Type B pancreatic cell (in vitro differentiated cells): ENCODE data around the gene MCUB. TPM values are rescaled to one million over a fixed set of nuclear protein-coding genes. Genes with fewer than 3 reads are reported as not detected.

ENCODE experiments used
- DNase-seq: peaks from one replicate; pipeline ENCODE4 v3.0.0; 2021; ENCODE audit warnings: mixed read lengths; ENCODE audit not compliant: unreplicated experiment; ENCODE audit errors: extremely low spot score
- H3K27ac Mint-ChIP-seq: 2 replicates; pipeline ENCODE4 v1.8.0; 2021; ENCODE audit warnings: mild to moderate bottlenecking, mixed read lengths
- H3K27me3 Mint-ChIP-seq: 2 replicates; pipeline ENCODE4 v1.8.0; 2021; ENCODE audit warnings: mixed read lengths
- H3K36me3 Mint-ChIP-seq: 2 replicates; pipeline ENCODE4 v1.8.0; 2021; ENCODE audit warnings: mixed read lengths
- H3K4me1 Mint-ChIP-seq: one replicate; pipeline ENCODE4 v1.8.0; 2021; ENCODE audit warnings: mixed read lengths; ENCODE audit not compliant: unreplicated experiment
- H3K4me3 Mint-ChIP-seq: 2 replicates; pipeline ENCODE4 v1.8.0; 2021; ENCODE audit warnings: mild to moderate bottlenecking, mixed read lengths
- H3K9me3 Mint-ChIP-seq: 2 replicates; pipeline ENCODE4 v1.8.0; 2021; ENCODE audit warnings: mixed read lengths
- total RNA-seq: library from RNA; stranded (reverse); gene quantifications from 2 replicates; pipeline ENCODE4 v1.2.1, GENCODE V29; 2021; ENCODE audit warnings: low replicate concordance
- TF ChIP-seq, protein P1 (sequence below): fragments of 200-600 bp; sonication (generic); conservative IDR thresholded peaks from 2 replicates; pipeline ENCODE4 v1.5.0; 2021; ENCODE audit warnings: antibody characterized with exemption, mild to moderate bottlenecking

The MCUB gene
- total RNA-seq, 1 donor from 2014 or later: 10.1 TPM

DNA sequence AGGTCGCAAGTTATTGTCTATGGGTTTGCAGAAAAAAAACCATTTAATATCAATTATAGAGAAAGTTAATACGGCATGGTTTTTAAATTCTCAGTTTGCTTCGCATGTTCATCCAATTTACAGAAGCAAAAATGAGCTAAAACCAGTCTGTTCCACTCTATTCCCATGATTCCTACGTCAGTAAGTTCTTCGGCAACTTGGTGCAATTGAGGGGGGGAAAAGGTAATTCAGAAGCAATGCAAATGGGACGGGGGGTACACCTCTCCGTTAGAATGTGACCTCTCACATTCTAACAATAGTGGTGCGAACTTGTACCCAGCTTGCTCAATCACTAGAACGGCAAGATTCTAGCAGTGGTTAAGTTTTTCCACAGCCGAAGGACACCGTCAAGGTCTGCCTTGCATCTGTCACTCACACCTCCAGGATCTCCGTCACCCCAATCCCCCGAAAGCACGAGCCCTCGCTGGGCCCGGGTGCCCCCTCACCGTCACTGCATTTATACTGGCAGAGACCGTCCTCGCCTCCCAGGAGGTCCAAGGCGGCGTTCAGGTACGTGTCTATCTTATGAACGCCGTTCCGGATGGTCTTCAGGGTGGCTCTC, 169.2 kb downstream of the MCUB start:
- peak overlapping the region; percentile 74 for H3K27ac Mint-ChIP-seq

DNA sequence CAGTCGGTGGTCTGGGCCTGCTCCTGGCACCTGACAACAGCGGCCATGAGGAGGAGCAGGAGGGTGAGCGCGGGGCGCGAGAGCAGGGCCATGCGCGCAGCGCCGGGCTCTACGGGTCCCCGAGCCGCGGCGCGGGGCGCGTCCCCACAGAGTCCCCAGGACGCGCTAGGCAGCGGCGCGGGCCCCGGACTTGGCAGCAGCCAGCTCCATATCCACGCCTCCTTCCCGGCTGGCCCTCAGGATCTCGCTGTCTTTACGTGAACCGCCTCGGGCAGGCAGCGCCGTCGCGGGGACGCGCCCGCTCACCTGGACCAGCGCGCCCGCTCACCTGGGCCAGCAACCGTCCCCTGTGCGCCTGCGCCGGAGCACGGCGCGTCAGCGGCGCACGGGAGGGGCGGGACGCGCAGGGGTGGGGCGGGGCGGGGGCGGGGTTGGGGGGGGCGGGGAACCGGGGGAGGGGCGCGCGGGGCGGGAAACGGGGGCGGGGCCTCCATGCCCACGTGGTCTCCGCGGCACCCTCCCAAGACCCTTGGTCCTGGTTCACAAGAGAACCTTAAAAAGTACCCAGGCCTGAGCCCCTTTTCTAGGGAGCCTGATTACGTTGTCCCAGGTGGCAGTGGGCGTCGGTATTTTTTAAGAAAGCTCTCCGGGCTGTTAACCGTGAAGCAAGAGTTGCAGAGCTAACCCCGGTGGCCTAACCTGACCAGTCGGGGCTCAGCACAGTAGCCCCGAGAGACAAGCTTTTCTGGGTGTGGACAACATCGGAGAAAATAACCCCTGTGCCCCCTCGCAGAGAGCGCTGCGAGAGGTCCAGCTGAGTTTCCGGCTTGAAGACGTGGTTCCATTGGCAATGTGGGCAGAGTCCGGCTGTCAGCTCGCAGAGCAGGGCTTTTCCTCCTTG, 169.9 kb downstream of the MCUB start, which contains the start of gene PLA2G12A:
PLA2G12A (minus strand) TSS at position 353 of the 901 bp plus-strand sequence; CDS start at position 92, 261 bp downstream.
- Mint-ChIP-seq H3K9me3 (no peaks in the 10 kb centered on the region), H3K27ac (peak within 1 kb of the TSS; percentile 86), H3K27me3 (no peaks in the 10 kb centered on the region), H3K36me3 (peaks cover 13% of the 10 kb centered on the region), H3K4me3 (peak within 1 kb of the TSS; percentile 95), H3K4me1 (peaks cover 19% of the 10 kb centered on the region)
- TF ChIP-seq, protein P1, sequence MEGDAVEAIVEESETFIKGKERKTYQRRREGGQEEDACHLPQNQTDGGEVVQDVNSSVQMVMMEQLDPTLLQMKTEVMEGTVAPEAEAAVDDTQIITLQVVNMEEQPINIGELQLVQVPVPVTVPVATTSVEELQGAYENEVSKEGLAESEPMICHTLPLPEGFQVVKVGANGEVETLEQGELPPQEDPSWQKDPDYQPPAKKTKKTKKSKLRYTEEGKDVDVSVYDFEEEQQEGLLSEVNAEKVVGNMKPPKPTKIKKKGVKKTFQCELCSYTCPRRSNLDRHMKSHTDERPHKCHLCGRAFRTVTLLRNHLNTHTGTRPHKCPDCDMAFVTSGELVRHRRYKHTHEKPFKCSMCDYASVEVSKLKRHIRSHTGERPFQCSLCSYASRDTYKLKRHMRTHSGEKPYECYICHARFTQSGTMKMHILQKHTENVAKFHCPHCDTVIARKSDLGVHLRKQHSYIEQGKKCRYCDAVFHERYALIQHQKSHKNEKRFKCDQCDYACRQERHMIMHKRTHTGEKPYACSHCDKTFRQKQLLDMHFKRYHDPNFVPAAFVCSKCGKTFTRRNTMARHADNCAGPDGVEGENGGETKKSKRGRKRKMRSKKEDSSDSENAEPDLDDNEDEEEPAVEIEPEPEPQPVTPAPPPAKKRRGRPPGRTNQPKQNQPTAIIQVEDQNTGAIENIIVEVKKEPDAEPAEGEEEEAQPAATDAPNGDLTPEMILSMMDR: no peak
- DNase-seq: peak; percentile 89

More for the DNA sequence above, 169.2 kb downstream of the MCUB start:
- TF ChIP-seq, protein P1: no peak
- no peak for DNase-seq
- H3K9me3 Mint-ChIP-seq: no peaks in the 10 kb centered on the region
- peaks cover 19% of the 10 kb centered on the region for H3K4me1 Mint-ChIP-seq
- peaks cover 16% of the 10 kb centered on the region for H3K36me3 Mint-ChIP-seq
- no peaks in the 10 kb centered on the region for H3K27me3 Mint-ChIP-seq
- H3K4me3 Mint-ChIP-seq: peak overlapping the region; percentile 95

DNA sequence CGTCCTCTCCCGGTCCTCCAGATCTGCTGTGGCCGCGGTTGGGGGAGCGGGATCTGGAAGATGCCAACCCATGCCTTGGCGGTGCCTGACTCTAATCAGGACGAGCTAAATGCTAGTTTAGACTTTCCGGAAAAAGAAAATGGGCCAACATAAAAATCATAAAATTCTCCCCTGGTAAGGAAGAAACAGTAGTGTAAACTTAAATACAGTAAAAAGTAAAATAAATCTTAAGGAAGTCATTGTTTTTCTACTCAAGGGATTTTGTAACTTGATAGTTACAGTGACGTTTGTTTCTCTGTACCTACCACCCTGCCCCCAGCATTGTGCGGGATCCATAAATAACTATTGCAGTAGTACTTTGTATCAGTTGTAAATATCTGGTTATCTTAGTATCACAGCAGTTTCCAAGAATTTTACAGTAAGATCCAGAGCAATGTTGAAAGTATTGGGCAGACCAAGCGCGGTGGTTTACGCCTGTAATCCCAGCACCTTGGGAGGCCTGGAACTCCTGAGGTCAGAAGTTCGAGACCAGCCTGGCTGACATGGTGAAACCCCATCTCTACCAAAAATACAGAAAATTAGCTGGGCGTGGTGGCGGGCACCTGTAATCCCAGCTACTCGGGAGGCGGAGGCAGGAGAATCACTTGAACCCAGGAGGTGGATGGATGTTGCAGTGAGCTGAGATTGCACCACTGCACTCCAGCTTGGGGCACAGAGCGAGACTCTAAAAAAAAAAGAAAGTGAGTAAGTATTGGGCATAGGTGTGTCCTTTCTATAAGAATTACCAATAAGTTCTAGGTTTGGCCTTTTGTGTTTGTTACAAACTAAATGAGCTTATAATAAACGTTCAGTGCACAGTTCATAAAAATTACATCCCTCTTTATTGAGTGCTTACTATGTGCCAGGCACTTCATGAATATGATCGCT, 170.8 kb downstream of the MCUB start:
- H3K4me3 Mint-ChIP-seq: peak overlapping the region; percentile 90
- H3K9me3 Mint-ChIP-seq: no peaks in the 10 kb centered on the region
- peaks cover 17% of the 10 kb centered on the region for H3K4me1 Mint-ChIP-seq
- TF ChIP-seq, protein P1: no peak
- no peaks in the 10 kb centered on the region for H3K27me3 Mint-ChIP-seq
- peaks cover 10% of the 10 kb centered on the region for H3K36me3 Mint-ChIP-seq
- DNase-seq: no peak
- peak overlapping the region; percentile 86 for H3K27ac Mint-ChIP-seq

DNA sequence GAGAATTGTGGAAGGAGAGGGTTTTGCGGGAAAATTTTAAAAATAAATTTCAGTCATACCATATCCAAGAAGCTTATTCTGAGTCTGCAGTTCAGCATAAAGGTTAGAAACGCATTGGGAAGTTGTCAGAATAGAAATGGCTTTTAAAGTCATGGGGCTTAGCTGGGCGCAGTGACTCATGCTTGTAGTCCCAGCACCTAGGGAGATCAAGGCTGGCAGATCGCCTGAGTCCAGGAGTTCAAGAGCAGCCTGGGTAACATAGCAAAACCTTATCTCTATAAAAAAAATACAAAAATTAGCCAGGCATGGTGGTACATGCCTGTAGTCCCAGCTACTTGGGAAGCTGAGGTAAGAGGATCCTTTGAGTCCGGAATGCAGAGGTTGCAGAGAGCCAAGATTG, 173.7 kb downstream of the MCUB start:
- TF ChIP-seq, protein P1: no peak
- peaks cover 4% of the 10 kb centered on the region for H3K4me1 Mint-ChIP-seq
- H3K27ac Mint-ChIP-seq: no peak overlapping the region
- no peaks in the 10 kb centered on the region for H3K36me3 Mint-ChIP-seq
- no peak for DNase-seq
- H3K9me3 Mint-ChIP-seq: no peaks in the 10 kb centered on the region
- no peaks in the 10 kb centered on the region for H3K27me3 Mint-ChIP-seq
- H3K4me3 Mint-ChIP-seq: no peak overlapping the region
